ENCODE data around the gene SFXN4. TPM values are rescaled to one million over a fixed set of nuclear protein-coding genes. Genes with fewer than 3 reads are reported as not detected.
"Not testable (repeated sequence)": the region's sequence is repeated elsewhere in the genome, so short reads cannot be mapped to it uniquely, and the experiment has no call there.

SFXN4 gene
- total RNA-seq, 4 donors from 2014 or later = 12.7 to 25.3 (median 17.1) TPM

DNA sequence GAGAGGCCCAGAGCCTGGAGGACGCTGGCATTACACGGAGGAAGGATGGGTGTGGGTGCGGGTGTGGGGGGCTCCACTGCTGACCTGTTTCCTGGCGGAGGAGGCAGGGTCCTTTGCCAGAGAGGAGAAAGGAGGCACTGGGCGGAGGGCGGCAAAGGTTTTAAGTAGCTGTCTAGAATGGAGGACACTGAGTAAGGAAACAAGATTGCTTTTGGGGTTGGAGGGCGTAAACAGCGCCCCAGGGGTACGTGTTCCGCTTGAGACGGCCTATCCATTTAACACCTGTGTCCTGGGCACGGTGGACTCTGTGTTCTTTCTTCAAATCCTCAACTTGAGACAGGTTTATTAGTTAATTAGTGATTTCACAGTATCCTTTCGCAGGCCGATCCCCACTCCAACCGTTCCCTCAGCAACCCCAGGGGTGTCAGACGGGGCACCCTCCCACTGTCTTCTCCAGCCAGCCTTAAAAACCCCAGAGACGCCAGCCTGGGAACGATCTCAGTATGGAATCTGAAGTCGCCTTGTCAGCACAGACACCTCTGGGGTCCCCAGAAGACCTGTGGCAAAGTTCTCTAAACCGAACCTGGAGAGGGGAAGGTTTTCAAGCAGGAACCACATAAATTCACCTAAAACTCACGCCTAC lies 24.8 kb downstream of the SFXN4 start:
- 87 to 89% methylated on average over 14 to 16 of the region's 21 CpGs for WGBS, 2 donors (ENCODE audit: low coverage in 1 of 2)
- Histone ChIP-seq H3K4me1 (no peaks in the 10 kb centered on the region), H3K27me3 (no peaks in the 10 kb centered on the region), H3K4me3 (no peak overlapping the region), H3K9me3 (no peaks in the 10 kb centered on the region), H3K27ac (no peak overlapping the region), H3K36me3 (peaks cover 0 to 67% of the 10 kb centered on the region in 2 donors)
- ATAC-seq = no peak
- no peak for TF ChIP-seq POLR2AphosphoS5 (IDR thresholded peaks at IDR 0.05)
- no peak for TF ChIP-seq EP300 (IDR thresholded peaks at IDR 0.05)
- no peak for TF ChIP-seq CTCF (IDR thresholded peaks at IDR 0.05)
- TF ChIP-seq POLR2A (IDR thresholded peaks at IDR 0.05) = no peak

DNA sequence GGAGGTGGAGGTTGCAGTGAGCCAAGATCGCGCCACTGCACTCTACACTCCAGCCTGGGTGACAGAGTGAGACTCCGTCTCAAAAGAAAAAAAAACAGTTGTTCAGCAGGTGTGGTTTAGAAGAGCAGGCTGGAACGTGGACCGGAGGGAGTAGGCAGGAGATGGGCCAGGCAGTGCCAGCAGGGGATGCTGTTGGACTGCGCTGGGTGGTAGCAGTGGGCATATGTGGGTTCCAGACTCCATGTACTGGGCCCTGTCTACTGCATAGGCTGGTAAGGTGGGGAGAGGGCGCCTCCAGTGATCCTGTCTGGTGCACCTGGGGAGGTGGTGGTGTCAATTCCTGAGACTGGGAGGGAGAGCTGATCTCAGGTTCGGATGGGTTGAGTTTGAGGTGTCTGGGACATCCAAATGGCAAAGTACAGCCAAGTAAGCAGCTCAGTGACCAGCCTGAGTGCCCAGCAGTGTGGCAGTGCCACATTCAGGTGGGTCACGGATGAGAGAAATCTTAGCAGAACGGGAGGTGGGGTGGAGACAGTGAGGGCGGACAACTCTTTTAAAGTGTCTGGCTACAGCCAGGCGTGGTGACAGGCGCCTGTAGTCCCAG lies 25.9 kb downstream of the SFXN4 start:
- H3K9me3 ChIP-seq = no peaks in the 10 kb centered on the region
- no peaks in the 10 kb centered on the region for H3K4me1 ChIP-seq
- peaks cover 0 to 62% of the 10 kb centered on the region in 2 donors for H3K36me3 ChIP-seq
- no peaks in the 10 kb centered on the region for H3K27me3 ChIP-seq
- 79% methylated on average over 7 of the region's 13 CpGs; no CpG with 5 or more reads in 1 of the 2 donors for WGBS, 2 donors (ENCODE audit: low coverage in 1 of 2)
- ATAC-seq = peak; percentile 55
- peak in 3 of 4 experiments; percentile 24 to 59 (median 37) for TF ChIP-seq CTCF (IDR thresholded peaks at IDR 0.05)
- no peak for TF ChIP-seq POLR2A (IDR thresholded peaks at IDR 0.05)
- H3K4me3 ChIP-seq = no peak overlapping the region
- peak overlapping the region in 1 of 4 donors; percentile 7 for H3K27ac ChIP-seq

DNA sequence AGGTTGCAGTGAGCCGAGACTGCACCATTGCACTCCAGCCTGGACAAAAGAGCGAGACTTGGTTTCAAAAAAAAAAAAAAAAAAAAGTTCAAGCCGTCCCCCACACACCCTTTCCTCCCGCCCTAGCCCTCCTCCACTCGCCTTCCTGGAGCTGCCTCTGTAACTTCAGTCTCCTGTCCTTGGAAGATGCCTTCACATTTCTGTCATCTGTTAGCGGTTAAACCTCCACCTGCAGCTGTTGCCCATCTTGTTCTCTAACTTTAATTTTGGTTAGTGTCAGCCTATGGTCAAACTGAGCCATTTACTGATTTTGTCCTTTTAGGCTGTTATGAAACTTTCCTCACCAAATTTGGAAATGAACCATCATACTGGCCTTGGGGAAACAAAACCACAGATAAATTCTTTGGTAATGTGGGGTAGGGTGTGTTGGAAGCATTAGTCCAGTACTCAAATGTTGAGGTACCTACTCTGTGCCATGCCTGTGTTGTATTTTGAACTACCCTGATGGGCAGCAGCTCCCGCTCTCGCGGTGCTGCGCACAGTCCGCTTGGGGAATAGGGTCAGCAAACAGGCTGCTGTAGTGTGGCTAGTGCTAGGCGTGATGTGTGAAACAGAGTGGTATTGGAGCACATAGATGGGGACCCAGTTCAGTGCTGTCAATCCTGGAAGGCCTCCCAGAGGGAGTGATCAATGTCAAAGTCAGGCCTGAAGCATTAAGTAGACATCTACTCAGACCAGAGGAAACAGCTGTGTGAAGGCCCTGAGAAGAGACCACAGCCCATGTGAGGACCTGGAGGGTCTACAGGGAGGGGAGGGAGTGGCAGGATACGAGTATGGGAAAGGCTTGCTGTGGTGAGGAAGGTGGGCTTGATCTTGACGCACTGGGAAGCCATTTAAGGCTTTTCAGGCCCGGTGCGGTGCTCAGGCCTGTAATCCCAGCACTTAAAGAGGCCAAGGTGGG lies 26.9 kb downstream of the SFXN4 start:
- peaks cover 0 to 63% of the 10 kb centered on the region in 2 donors for H3K36me3 ChIP-seq
- H3K27me3 ChIP-seq = no peaks in the 10 kb centered on the region
- peak overlapping the region in 1 of 4 donors; percentile 7 for H3K27ac ChIP-seq
- no peak overlapping the region for H3K4me3 ChIP-seq
- no peaks in the 10 kb centered on the region for H3K4me1 ChIP-seq
- WGBS, 2 donors (ENCODE audit: low coverage in 1 of 2) = 89 to 97% methylated on average over 11 of the region's 16 CpGs
- TF ChIP-seq CTCF (IDR thresholded peaks at IDR 0.05) = no peak
- no peak for TF ChIP-seq EP300 (IDR thresholded peaks at IDR 0.05)
- TF ChIP-seq POLR2A (IDR thresholded peaks at IDR 0.05) = no peak
- no peak for TF ChIP-seq POLR2AphosphoS5 (IDR thresholded peaks at IDR 0.05)
- no peaks in the 10 kb centered on the region for H3K9me3 ChIP-seq
- no peak for ATAC-seq

GRCh38 chr10:119137878-119138277 lies 27.6 kb downstream of the SFXN4 start:
- H3K27me3 ChIP-seq, H3K27ac ChIP-seq, ATAC-seq, H3K9me3 ChIP-seq, H3K4me3 ChIP-seq, H3K4me1 ChIP-seq: not testable (repeated sequence)
- H3K36me3 ChIP-seq = peaks cover 0 to 65% of the 10 kb centered on the region in 2 donors
- 70 to 75% methylated on average over 5 to 7 of the region's 8 CpGs for WGBS, 2 donors (ENCODE audit: low coverage in 1 of 2)

- 78 to 85% methylated on average over 4 to 7 of the region's 7 CpGs for WGBS, 2 donors (ENCODE audit: low coverage in 1 of 2)
- Histone ChIP-seq H3K4me3 (no peak overlapping the region), H3K4me1 (no peaks in the 10 kb centered on the region), H3K36me3 (peaks cover 0 to 61% of the 10 kb centered on the region in 2 donors), H3K9me3 (no peaks in the 10 kb centered on the region), H3K27me3 (no peaks in the 10 kb centered on the region), H3K27ac (peak overlapping the region in 1 of 4 donors; percentile 29)
- no peak for ATAC-seq
- TF ChIP-seq POLR2AphosphoS5 (IDR thresholded peaks at IDR 0.05) (no peak), POLR2A (IDR thresholded peaks at IDR 0.05) (no peak), EP300 (IDR thresholded peaks at IDR 0.05) (no peak), CTCF (IDR thresholded peaks at IDR 0.05) (no peak)
Observed at GRCh38 chr10:119136084-119136483, 29.4 kb downstream of the SFXN4 start.

Data from gastroesophageal sphincter (tissue), 4 donors.